Left cardiac atrium (tissue), 4 donors: Measurements from ENCODE around the gene NR6A1. TPM values are rescaled to one million over a fixed set of nuclear protein-coding genes. Genes with fewer than 3 reads are reported as not detected.
A peak's percentile ranks its signal among the peaks of the same experiment; 100 is the strongest.

Experiments used
- ATAC-seq, 2 donors: fragments of 200-7000 bp; cut with Tn5 transposase; one replicate each; pipeline ENCODE4 v1.9.1; 2020; ENCODE audit warnings: mild to moderate bottlenecking in 2 of 2, moderate library complexity in 2 of 2
- DNase-seq: peaks from one replicate; pipeline ENCODE4 v3.0.0-alpha.2; 2020
- intact Hi-C, 2 donors: fragments of 100-400 bp; cut with DNase I; formaldehyde crosslinking; loops; one replicate each; pipeline versions ENCODE4 v1.14.1 to v1.15.1; 2022 to 2023
- total RNA-seq, 2 donors: library from RNA; stranded (reverse); fragmentation: NEBNext Ultra II Directional; extraction: Animal tissue kit (Norgen Biotek cat#: 25700); gene quantifications; one replicate each; pipeline ENCODE4 v1.2.1, GENCODE V29; 2021
- donor health status: DM: no; HTN: yes; CAD: no.
- donor health status: DM: no; HTN: yes; CAD: no; lungs with severe emphysema.
- donor health status: DM: yes; HTN: yes; CAD: no.
- donor health status: Dilated cardiomyopathy.

The NR6A1 gene
- total RNA-seq, 2 donors from 2014 or later, result 1.2 to 1.3 TPM

DNA sequence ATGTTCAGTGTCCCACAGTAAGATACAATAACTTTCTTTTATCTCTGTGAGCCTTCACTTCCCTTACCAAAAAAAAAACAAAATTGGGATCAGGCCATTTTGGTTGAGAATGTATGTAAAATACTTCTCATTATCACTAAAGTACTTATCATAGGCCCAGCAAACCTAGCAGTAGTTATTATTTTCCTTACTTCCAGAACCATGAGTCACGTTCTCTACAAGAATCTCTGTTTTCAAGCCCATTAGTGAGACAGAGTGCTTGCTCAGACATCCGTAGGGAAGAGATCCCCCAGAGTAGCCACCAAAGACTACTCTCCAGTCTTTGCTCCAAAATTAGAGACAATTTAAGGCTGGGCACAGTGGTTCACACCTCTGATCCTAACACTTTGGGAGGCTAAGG, 160.0 kb downstream of the NR6A1 start:
- ATAC-seq, result no peak
- intact Hi-C loops, result no loop called here
- DNase-seq, result no peak

GRCh38 chr9:124606027-124606426, 165.1 kb downstream of the NR6A1 start:
- intact Hi-C loops, result no loop called here
- no peak for DNase-seq
- ATAC-seq, result no peak

DNA sequence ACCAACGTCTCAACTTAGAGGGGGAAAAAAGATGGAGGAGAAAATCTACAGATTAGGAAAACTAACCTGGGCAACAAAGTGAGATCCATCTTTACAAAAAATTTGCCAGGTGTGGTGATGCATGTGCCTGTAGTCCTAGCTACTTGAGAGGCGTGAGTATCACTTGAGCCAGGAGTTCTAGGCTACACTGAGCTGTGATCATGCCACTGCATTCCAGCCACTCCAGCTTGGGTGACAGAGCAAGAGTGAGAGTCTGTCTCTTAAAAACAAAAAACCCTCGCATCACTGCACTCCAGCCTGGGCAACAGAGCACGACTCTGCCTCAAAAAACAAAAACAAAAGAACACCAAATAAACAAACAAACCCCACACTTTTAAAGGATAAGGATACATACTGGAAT, 165.9 kb downstream of the NR6A1 start:
- ATAC-seq, result no peak
- intact Hi-C loops, result no loop called here
- DNase-seq, result no peak

DNA sequence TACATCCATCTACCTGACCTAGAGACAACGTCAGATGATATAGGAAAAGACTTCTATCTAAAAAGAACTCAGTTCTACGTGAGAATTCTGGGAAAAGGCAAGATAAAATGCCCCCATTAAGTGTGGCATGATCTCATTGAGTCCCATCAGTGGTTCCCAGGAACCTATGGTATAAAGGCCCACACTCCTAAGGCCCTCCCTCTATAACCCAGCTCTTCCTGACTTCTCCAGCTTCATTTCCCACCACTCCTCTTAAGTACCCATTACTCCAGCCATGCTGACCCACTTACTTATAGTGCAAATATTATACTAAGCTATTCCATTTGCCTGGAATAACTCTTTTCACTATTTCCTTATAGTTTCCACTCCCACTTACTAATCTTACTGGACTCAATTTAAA, 168.5 kb downstream of the NR6A1 start:
- intact Hi-C loops, result no loop called here
- DNase-seq (no peak), ATAC-seq (no peak)

GRCh38 chr9:124602204-124602603, 168.9 kb downstream of the NR6A1 start:
- ATAC-seq (no peak), DNase-seq (no peak)
- intact Hi-C loops, result no loop called here

DNA sequence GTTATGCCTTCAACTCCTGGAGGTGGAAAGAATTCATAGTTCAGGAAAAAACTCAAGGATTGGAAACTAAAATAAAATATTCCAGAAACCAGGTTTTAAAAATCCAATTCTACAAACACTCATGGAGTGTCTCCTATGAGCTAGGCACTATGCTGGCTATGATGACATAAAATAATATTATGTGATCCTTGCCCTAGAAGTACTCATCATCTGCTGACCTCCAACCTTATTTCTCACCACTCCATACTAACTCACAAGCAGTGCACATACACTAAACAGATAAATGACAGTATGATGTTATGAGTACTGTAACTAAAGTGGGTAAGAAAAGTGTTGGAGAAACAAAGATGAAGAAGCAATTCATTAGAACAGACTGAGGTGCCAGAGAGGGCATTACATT, 170.7 kb downstream of the NR6A1 start:
- DNase-seq (no peak), ATAC-seq (no peak)
- intact Hi-C loops, result no loop called here

DNA sequence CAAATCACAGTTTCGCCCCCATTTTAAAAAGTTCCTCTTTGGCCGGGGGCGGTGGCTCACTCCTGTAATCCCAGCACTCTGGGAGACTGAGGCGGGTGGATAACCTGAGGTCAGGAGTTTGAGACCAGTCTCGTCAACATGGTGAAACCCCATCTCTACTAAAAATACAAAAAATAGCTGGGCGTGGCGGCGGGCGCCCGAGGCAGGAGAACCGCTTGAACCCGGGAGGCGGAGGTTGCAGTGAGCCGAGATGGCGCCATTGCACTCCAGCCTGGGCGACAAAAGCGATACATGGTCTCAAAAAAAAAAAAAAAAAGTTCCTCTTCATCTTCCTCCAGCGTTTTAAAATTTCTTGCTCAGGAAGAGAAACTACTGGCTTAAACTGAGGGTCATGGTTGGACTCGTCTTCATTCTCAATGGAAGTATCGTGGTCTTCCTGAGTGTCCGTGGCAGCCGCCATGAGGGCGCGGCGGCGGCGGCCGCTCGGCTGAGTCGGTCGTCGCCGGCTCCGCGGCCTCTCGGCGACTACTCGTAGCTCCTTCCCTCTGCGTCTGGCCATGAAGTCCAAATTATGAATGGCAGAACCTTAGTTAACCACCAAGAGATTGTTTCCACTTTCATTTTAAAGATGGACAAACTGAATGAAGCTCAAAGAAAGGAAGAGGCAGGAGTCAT, 171.9 kb downstream of the NR6A1 start:
- ATAC-seq (no peak), DNase-seq (no peak)
- intact Hi-C loops, result no loop called here

DNA sequence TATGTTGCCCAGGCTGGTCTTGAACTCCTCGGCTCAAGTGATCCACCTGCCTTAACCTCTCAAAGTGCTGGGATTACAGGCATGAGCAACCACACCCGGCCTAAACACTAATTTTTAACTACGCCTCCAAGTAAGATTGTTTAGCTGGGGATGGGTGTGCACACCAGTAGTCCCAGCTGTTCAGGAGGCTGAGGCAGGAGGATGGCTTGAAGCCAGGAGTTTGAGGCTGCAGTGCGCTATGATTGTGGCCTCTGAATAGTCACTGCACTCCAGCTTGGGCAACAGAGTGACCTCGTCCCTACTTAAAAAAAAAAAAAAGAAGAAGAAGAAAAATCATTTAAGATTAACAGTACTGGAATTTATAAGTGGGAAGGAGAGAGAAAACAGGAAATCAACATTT, 173.1 kb downstream of the NR6A1 start:
- DNase-seq (no peak), ATAC-seq (no peak)
- intact Hi-C loops, result no loop called here

- no peak for DNase-seq
These were observed 174.8 kb downstream of the NR6A1 start for GRCh38 chr9:124596172-124596839.

GRCh38 chr9:124595743-124596142, 175.4 kb downstream of the NR6A1 start:
- no peak for DNase-seq
- ATAC-seq, result no peak
- intact Hi-C loops, result no loop called here

More at GRCh38 chr9:124596172-124596839, 174.8 kb downstream of the NR6A1 start:
- intact Hi-C loops, result no loop called here
- ATAC-seq, result no peak

DNA sequence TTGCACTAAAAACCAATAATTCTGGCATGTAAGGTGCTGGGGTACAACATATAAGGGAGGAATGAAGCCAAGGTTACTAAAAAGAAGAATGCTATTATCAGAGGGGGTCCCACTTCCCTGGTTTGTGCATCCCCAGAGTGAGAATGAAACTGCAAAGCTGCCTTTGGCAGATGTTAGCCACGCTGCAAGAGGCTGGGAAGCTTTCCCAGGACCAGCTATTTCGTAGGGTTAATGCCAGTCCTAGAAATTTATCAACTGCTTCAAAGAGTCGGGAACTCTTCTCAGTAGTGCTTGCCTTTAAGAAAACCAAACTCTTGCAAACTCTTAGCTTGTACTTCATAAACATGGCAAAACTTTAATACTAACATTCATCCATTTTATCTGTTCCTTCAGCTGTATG, 176.4 kb downstream of the NR6A1 start:
- intact Hi-C loops, result no loop called here
- DNase-seq (no peak), ATAC-seq (peak in 1 of 2 donors; percentile 70)

DNA sequence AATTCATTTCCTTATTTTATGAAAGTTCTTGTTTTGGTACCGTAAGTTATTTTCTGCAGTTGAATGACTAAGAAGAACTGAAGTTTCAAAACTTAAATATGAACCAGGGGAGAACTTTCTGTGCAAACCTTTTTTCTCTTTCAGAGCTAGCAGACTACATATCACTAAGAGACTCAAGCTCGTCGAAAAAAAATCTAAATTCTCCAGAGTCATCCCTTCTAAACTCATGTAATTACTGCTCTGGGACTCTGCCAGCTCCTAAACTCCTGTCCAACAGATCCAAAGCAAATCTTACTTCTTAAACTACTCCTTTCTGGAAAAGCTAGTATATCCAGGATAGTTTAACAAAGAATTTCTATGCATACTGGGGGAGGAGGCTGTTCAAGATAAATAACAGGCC, 176.9 kb downstream of the NR6A1 start:
- DNase-seq (no peak), ATAC-seq (no peak)
- intact Hi-C loops, result no loop called here

DNA sequence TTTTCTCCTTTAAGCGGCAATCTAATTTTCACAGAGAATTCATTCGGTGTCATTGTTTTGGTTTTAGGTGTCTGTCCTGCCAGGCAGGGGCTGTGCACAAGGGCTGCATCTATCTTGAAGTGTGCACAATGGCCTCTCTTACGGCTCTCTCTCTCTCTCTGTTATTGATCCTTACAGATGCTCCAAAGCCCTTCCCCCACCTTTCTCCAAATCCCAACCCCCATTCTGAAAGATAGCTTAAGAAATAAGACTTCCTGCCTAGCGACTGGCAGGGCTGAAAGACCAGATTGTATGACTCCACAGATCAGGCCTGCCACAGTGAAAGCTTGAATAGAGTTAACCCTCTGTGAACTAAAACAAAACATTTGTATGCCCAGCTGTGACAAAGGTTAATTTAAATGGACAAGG, 177.5 kb downstream of the NR6A1 start:
- ATAC-seq (no peak), DNase-seq (no peak)
- intact Hi-C loops, result no loop called here

DNA sequence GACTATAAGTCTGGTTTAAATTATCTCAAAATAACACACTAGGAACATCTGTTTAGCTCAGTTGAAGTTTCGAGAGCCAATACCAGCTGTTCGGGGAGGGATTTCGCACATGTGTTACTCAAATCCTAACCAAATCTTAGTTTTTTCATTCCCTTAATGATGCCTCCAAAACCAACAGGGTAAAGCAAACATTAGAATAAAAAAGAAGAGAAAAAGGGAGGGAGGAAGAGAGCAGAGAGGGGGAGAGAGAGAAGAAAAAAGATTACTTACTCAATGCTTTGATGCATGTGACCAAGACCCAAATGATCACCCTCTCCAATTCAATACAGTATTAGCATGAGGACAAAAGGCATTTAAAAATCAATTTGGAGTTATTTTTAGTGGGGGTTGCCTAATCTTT, 177.9 kb downstream of the NR6A1 start:
- DNase-seq, result no peak
- intact Hi-C loops, result no loop called here
- no peak for ATAC-seq

DNA sequence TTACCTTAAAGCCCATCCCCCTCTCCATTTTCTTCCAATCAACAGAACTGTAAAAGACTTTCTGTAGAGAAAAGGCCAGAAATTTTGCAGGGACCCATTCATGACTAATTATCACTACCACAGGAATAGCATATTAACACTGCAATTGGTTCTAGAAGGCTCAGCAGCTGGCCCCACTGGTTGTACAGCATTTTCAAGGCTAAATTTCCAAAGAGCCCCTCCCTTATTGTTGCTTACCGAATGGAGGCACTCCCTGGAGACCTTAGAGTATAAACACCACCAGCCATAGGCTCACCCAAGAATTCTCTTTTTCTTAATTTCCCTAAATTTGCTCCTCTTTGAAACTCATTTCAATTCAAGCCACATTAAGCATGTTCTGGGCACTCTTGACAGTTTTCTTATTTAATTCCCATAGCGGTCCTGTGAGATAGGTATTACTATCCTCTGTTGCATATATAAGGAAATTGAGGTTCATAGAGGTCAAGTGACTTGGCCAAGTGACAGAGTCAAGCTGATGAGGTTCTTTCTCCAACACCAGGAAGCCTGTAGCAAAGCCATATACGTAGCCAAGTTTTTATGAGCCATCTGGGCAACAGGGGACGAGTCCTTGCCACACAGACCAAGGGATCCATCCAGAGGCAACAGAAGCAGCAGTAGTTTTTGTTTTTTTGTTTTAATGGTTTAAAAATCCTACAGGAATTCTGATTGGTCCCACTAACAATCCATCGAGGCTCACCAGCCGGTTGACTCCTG, 180.0 kb downstream of the NR6A1 start:
- DNase-seq (no peak), ATAC-seq (peak in 1 of 2 donors; percentile 81)
- intact Hi-C loops, result no loop called here

- DNase-seq (no peak), ATAC-seq (no peak)
- intact Hi-C loops, result no loop called here
These were observed 186.5 kb downstream of the NR6A1 start for GRCh38 chr9:124584631-124585030.

DNA sequence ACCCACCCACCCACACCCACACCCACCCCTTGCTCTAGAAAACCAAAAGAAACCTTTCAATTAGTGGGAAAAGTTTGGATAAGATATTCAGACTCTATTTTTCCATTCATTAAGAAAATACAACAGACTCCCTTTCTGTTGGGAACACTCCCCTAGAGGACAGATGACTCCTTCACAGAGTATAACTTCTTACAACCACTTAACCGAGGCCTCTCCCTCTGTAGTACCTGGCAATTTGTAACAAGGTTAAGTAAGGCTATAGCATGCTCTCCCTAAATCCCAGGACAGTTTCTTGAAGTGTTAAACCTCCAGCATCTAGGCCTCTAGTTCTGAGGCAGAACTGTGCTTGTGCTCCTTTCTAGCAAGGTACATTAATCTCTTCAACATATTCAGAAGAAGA, 188.0 kb downstream of the NR6A1 start:
- DNase-seq (no peak), ATAC-seq (no peak)
- intact Hi-C loops, result no loop called here

DNA sequence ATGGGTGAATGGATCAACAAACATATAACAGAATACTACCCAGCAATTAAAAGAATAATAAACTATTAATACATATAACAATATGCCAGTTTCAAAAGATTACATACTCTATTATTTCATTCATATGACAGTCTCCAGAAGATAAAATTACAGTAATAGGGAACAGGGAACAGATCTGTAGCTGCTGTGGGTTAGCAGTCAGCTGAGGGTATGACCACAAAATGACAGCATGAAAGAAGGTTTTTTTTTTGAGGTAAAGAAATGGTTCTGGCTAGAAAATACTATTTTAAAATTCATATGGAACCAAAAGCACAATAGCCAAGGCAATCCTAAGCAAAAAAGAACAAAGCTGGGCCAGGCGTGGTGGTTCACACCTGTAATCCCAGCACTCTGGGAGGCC, 190.9 kb downstream of the NR6A1 start:
- ATAC-seq, result no peak
- intact Hi-C loops, result no loop called here
- DNase-seq, result no peak

- ATAC-seq, result no peak
- no peak for DNase-seq
- intact Hi-C loops, result no loop called here
These were observed 194.4 kb downstream of the NR6A1 start for GRCh38 chr9:124576751-124577150.

- intact Hi-C loops, result no loop called here
- ATAC-seq (no peak), DNase-seq (no peak)
These were observed 196.4 kb downstream of the NR6A1 start for GRCh38 chr9:124574534-124575375.
